GM04504 (cell line): Measurements from ENCODE around the gene TMEFF1.

ENCODE experiments used
- DNase-seq: peaks from one replicate; pipeline ENCODE4 v3.0.0-alpha.2; 2012; ENCODE audit warnings: low read depth

Gene TMEFF1

GRCh38 chr9:100578610-100579009 lies 105.7 kb downstream of the TMEFF1 start:
- no peak for DNase-seq

- DNase-seq = no peak
Measured at GRCh38 chr9:100579665-100580064, 106.7 kb downstream of the TMEFF1 start.

GRCh38 chr9:100580257-100580656 lies 107.3 kb downstream of the TMEFF1 start:
- DNase-seq = no peak

- DNase-seq = no peak
Measured at GRCh38 chr9:100581081-100581480, 108.1 kb downstream of the TMEFF1 start.

- no peak for DNase-seq
Measured at GRCh38 chr9:100581661-100582060, 108.7 kb downstream of the TMEFF1 start.

- DNase-seq = no peak
Measured at GRCh38 chr9:100583014-100583802, 110.3 kb downstream of the TMEFF1 start.

GRCh38 chr9:100584951-100585350 lies 112.0 kb downstream of the TMEFF1 start:
- DNase-seq = no peak

- no peak for DNase-seq
Measured at GRCh38 chr9:100586093-100586492, 113.1 kb downstream of the TMEFF1 start.

GRCh38 chr9:100587375-100587774 lies 114.4 kb downstream of the TMEFF1 start:
- DNase-seq = no peak

GRCh38 chr9:100589582-100589981 lies 116.6 kb downstream of the TMEFF1 start:
- DNase-seq = no peak

GRCh38 chr9:100590481-100590880 lies 117.5 kb downstream of the TMEFF1 start:
- no peak for DNase-seq

- no peak for DNase-seq
Measured at GRCh38 chr9:100591139-100591538, 118.2 kb downstream of the TMEFF1 start.

GRCh38 chr9:100591639-100592412 lies 118.9 kb downstream of the TMEFF1 start:
- no peak for DNase-seq

GRCh38 chr9:100595391-100596199 lies 122.6 kb downstream of the TMEFF1 start:
- DNase-seq = peak; percentile 35

- DNase-seq = no peak
Measured at GRCh38 chr9:100597236-100597635, 124.3 kb downstream of the TMEFF1 start.

- peak; percentile 42 for DNase-seq
Measured at GRCh38 chr9:100598641-100599145, 125.7 kb downstream of the TMEFF1 start.

GRCh38 chr9:100600521-100601079 lies 127.7 kb downstream of the TMEFF1 start:
- no peak for DNase-seq

- DNase-seq = peak; percentile 25
Measured at GRCh38 chr9:100601216-100601615, 128.3 kb downstream of the TMEFF1 start.

- DNase-seq = peak; percentile 24
Measured at GRCh38 chr9:100602342-100602801, 129.4 kb downstream of the TMEFF1 start.

- DNase-seq = no peak
Measured at GRCh38 chr9:100605405-100605804, 132.5 kb downstream of the TMEFF1 start.

- no peak for DNase-seq
Measured at GRCh38 chr9:100619194-100619593, 146.2 kb downstream of the TMEFF1 start.

- no peak for DNase-seq
Measured at GRCh38 chr9:100619665-100620064, 146.7 kb downstream of the TMEFF1 start.
